Measurements from ENCODE around the gene FBXL16.

FBXL16 gene

GRCh38 chr16:733382-734207, 28.0 kb upstream of the FBXL16 start:
- Histone ChIP-seq H3K9me3 (no peaks in the 10 kb centered on the region), H3K27ac (no peak overlapping the region), H3K4me1 (peaks cover 0 to 6% (median 5%) of the 10 kb centered on the region in 4 donors), H3K27me3 (peaks cover 0 to 8% of the 10 kb centered on the region in 2 donors), H3K4me3 (no peak overlapping the region), H3K36me3 (peaks cover 33 to 90% (median 60%) of the 10 kb centered on the region in 3 donors)
- DNase-seq = peak in 1 of 2 donors; percentile 62
- no peak for TF ChIP-seq CTCF (IDR thresholded peaks at IDR 0.05)
- intact Hi-C loops (cut with DNase I; ENCODE audit: low total_unique reads) = loop anchor here (10.0 kb wide), 1 partner anchor 1491 kb away; the partner anchor contains the start of gene E4F1

GRCh38 chr16:732936-733335, 27.3 kb upstream of the FBXL16 start:
- intact Hi-C loops (cut with DNase I; ENCODE audit: low total_unique reads) = loop anchor here (10.0 kb wide), 1 partner anchor 1492 kb away; the partner anchor contains the start of gene E4F1
- DNase-seq = peak in 1 of 2 donors; percentile 60
- no peak for TF ChIP-seq CTCF (IDR thresholded peaks at IDR 0.05)
- H3K27ac ChIP-seq = no peak overlapping the region
- no peaks in the 10 kb centered on the region for H3K9me3 ChIP-seq
- H3K36me3 ChIP-seq = peaks cover 33 to 87% (median 58%) of the 10 kb centered on the region in 3 donors
- no peak overlapping the region for H3K4me3 ChIP-seq
- peaks cover 0 to 12% (median 12%) of the 10 kb centered on the region in 4 donors for H3K4me1 ChIP-seq
- H3K27me3 ChIP-seq = peaks cover 0 to 15% of the 10 kb centered on the region in 2 donors

GRCh38 chr16:732332-732731, 26.7 kb upstream of the FBXL16 start:
- no peaks in the 10 kb centered on the region for H3K9me3 ChIP-seq
- no peak overlapping the region for H3K4me3 ChIP-seq
- peaks cover 30 to 81% (median 52%) of the 10 kb centered on the region in 3 donors for H3K36me3 ChIP-seq
- H3K27me3 ChIP-seq = peaks cover 0 to 21% of the 10 kb centered on the region in 2 donors
- H3K27ac ChIP-seq = no peak overlapping the region
- peaks cover 0 to 18% (median 18%) of the 10 kb centered on the region in 4 donors for H3K4me1 ChIP-seq
- no peak for DNase-seq
- TF ChIP-seq CTCF (IDR thresholded peaks at IDR 0.05) = no peak
- intact Hi-C loops (cut with DNase I; ENCODE audit: low total_unique reads) = loop anchor here (10.0 kb wide), 1 partner anchor 1492 kb away; the partner anchor contains the start of gene E4F1

GRCh38 chr16:730666-731509, 25.3 kb upstream of the FBXL16 start:
- no peak for DNase-seq
- H3K9me3 ChIP-seq = no peaks in the 10 kb centered on the region
- peaks cover 0 to 31% (median 29%) of the 10 kb centered on the region in 4 donors for H3K4me1 ChIP-seq
- H3K27me3 ChIP-seq = peaks cover 0 to 35% of the 10 kb centered on the region in 2 donors
- intact Hi-C loops (cut with DNase I; ENCODE audit: low total_unique reads) = loop anchor here (10.0 kb wide), 1 partner anchor 1494 kb away; the partner anchor contains the start of gene E4F1
- H3K4me3 ChIP-seq = no peak overlapping the region
- TF ChIP-seq CTCF (IDR thresholded peaks at IDR 0.05) = no peak
- H3K27ac ChIP-seq = no peak overlapping the region
- peaks cover 18 to 67% (median 39%) of the 10 kb centered on the region in 3 donors for H3K36me3 ChIP-seq
